Transverse colon (tissue), 3 donors: ENCODE measurements around the gene ZFPM1.

ENCODE experiments used
- EP300 ChIP-seq: sonication (generic); formaldehyde crosslinking; IDR thresholded peaks from one replicate; pipeline ENCODE4 v1.6.1; 2017; ENCODE audit warnings: antibody characterized with exemption, low read depth
- POLR2A ChIP-seq: fragments of 450-650 bp; IDR thresholded peaks from one replicate; pipeline ENCODE4 v1.6.1; 2016; ENCODE audit warnings: antibody characterized with exemption, mild to moderate bottlenecking, moderate library complexity
- TF ChIP-seq, protein P1 (sequence below), 5 experiments: fragments of 200-600 bp in 3 of 5; fragments of 450-650 bp in 2 of 5; sonication (generic) in 3 of 5; IDR thresholded peaks; 1 replicate in 2 of 5; 2 replicates in 3 of 5; pipeline ENCODE4 v1.5.1; 2016 to 2017; ENCODE audit warnings: antibody characterized with exemption in 5 of 5, inconsistent platforms in 3 of 5, mild to moderate bottlenecking in 2 of 5, moderate library complexity in 1 of 5

DNA sequence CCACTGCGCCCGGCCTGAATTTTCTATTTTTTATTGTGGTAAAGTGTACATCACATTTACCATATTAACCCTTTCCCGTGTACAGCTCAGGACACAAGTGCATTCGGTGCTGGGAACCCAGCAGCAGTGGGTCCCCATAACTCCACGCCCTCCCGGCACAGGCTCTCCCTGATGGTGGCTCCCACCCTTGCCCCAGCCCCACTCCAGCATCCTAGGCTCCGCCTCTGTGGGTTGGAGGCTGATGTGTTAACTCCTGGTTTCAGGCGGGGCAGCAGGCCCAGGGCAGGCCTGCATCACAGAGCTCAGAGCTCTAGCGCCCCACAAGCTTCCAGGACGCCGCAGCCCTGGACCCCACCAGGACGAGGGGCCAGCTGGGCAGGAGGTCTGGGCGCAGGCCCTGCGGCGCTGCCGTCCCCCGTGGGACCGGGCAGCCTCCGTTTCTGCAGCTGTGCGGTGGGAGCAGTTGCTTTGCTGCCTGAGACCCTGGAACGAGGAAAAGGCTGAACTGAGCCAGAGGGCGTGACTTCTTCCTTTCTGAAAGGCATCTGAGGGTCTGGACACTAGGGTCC is 19.6 kb downstream of the ZFPM1 start:
- TF ChIP-seq, protein P1, sequence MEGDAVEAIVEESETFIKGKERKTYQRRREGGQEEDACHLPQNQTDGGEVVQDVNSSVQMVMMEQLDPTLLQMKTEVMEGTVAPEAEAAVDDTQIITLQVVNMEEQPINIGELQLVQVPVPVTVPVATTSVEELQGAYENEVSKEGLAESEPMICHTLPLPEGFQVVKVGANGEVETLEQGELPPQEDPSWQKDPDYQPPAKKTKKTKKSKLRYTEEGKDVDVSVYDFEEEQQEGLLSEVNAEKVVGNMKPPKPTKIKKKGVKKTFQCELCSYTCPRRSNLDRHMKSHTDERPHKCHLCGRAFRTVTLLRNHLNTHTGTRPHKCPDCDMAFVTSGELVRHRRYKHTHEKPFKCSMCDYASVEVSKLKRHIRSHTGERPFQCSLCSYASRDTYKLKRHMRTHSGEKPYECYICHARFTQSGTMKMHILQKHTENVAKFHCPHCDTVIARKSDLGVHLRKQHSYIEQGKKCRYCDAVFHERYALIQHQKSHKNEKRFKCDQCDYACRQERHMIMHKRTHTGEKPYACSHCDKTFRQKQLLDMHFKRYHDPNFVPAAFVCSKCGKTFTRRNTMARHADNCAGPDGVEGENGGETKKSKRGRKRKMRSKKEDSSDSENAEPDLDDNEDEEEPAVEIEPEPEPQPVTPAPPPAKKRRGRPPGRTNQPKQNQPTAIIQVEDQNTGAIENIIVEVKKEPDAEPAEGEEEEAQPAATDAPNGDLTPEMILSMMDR (IDR thresholded peaks at IDR 0.05), result no peak
- TF ChIP-seq POLR2A, result no peak
- no peak for TF ChIP-seq EP300
